GM23248 (cell line): ENCODE results near the gene DOCK9. TPM values are rescaled to one million over a fixed set of nuclear protein-coding genes. Genes with fewer than 3 reads are reported as not detected.

Experiments used
- DNase-seq: peaks from one replicate; pipeline ENCODE4 v3.0.0-alpha.2; 2015
- H2AFZ ChIP-seq: fragments of 200-600 bp; sonication (generic); 2 replicates; pipeline ENCODE4 v1.6.1; 2016; ENCODE audit warnings: antibody characterized with exemption
- H3F3A ChIP-seq: fragments of 200-600 bp; sonication (generic); 2 replicates; pipeline ENCODE4 v1.6.1; 2016; ENCODE audit warnings: mild to moderate bottlenecking, antibody characterized with exemption, mixed run types; ENCODE audit not compliant: insufficient read depth
- H3K27ac ChIP-seq: fragments of 200-600 bp; sonication (generic); 2 replicates; pipeline ENCODE4 v1.5.1; 2016; ENCODE audit warnings: mild to moderate bottlenecking
- H3K27me3 ChIP-seq: fragments of 200-600 bp; sonication (generic); replicated peaks from 2 replicates; pipeline ENCODE4 v1.6.1; 2016; ENCODE audit warnings: mild to moderate bottlenecking; ENCODE audit not compliant: insufficient read depth
- H3K36me3 ChIP-seq: fragments of 200-600 bp; sonication (generic); 2 replicates; pipeline ENCODE4 v1.6.1; 2016; ENCODE audit warnings: low read depth, mild to moderate bottlenecking
- H3K4me1 ChIP-seq: fragments of 200-600 bp; sonication (generic); 2 replicates; pipeline ENCODE4 v1.6.1; 2016; ENCODE audit warnings: mild to moderate bottlenecking; ENCODE audit not compliant: insufficient read depth
- H3K4me2 ChIP-seq: fragments of 200-600 bp; sonication (generic); one replicate; pipeline ENCODE4 v1.6.1; 2016; ENCODE audit warnings: mild to moderate bottlenecking; ENCODE audit not compliant: unreplicated experiment
- H3K4me3 ChIP-seq: fragments of 200-600 bp; sonication (generic); 2 replicates; pipeline ENCODE4 v1.5.1; 2016; ENCODE audit warnings: mild to moderate bottlenecking
- H3K79me2 ChIP-seq: fragments of 200-600 bp; sonication (generic); 2 replicates; pipeline ENCODE4 v1.6.1; 2016; ENCODE audit warnings: mild to moderate bottlenecking; ENCODE audit not compliant: insufficient read depth
- H3K9ac ChIP-seq: fragments of 200-600 bp; sonication (generic); 2 replicates; pipeline ENCODE4 v1.6.1; 2016; ENCODE audit warnings: mild to moderate bottlenecking
- H3K9me2 ChIP-seq: fragments of 200-600 bp; sonication (generic); 2 replicates; pipeline ENCODE4 v1.6.1; 2016; ENCODE audit warnings: mixed run types, mild to moderate bottlenecking, moderate library complexity; ENCODE audit not compliant: insufficient read depth
- H3K9me3 ChIP-seq: fragments of 200-600 bp; sonication (generic); one replicate; pipeline ENCODE4 v1.6.1; 2017; ENCODE audit warnings: low read depth
- H4K20me1 ChIP-seq: fragments of 200-600 bp; sonication (generic); 2 replicates; pipeline ENCODE4 v1.6.0; 2016; ENCODE audit not compliant: insufficient read depth
- EZH2 ChIP-seq: fragments of 200-600 bp; sonication (generic); IDR thresholded peaks from 2 replicates; pipeline ENCODE4 v1.6.1; 2018; ENCODE audit warnings: antibody characterized with exemption, mild to moderate bottlenecking; ENCODE audit not compliant: insufficient read depth, poor library complexity, severe bottlenecking
- EZH2phosphoT487 ChIP-seq: fragments of 200-600 bp; sonication (generic); IDR thresholded peaks from 2 replicates; pipeline ENCODE4 v1.6.1; 2018; ENCODE audit warnings: antibody characterized with exemption, moderate library complexity, mild to moderate bottlenecking, low read depth; ENCODE audit not compliant: insufficient read depth
- WGBS, 2 experiments: methylation state at CpG; one replicate each; pipeline ENCODE4 v1.1.6; 2015 to 2017; ENCODE audit warnings: low lambda C conversion rate in 2 of 2, low coverage in 1 of 2; ENCODE audit errors: missing lambda C conversion rate in 2 of 2; 5-methylcytosine and 5-hydroxymethylcytosine counted together
- in situ Hi-C: fragments of 300-500 bp; cut with MboI; formaldehyde crosslinking; loops from 2 replicates; pipeline ENCODE4 v1.15.0; 2020
- polyA plus RNA-seq: library from polyadenylated mRNA; unstranded; fragments of >200 nt; fragmentation: Nextera tagmentation; extraction: Ambion mirVana; gene quantifications from 2 replicates; pipeline ENCODE4 v1.2.1, GENCODE V29; 2016
- total RNA-seq: library from RNA; depleted of rRNA; stranded (reverse); fragments of >200 nt; shearing (Covaris generic); gene quantifications from 2 replicates; pipeline ENCODE4 v1.2.3, GENCODE V29; 2014

Gene DOCK9
- total and polyA plus RNA-seq, 2 experiments from 2014 or later: 3.2 to 21.2 TPM

DNA sequence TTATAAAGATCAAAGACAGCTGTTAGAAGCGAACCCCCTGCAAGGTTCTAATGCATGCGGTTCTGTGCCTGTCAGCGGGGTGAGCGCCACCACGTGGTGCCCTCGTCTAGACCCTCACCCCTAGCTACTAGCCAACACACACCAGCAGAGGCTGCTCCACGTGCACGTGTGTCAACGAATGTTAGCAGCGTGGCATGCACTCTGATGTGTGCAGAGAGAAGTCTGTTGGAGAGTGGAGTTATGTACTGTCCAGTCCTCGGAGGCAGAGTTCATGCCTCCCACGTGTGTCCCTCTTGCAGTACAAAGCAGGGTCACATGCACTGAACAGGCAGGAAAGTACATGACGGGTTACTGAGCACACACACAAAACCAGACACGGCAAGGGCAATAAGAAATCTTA lies 150.4 kb downstream of the DOCK9 start:
- 82 to 84% methylated on average over 14 of the region's 14 CpGs for WGBS, 2 experiments
- in situ Hi-C loops: loop anchor here (25.0 kb wide), 1 partner anchor 365 kb away; no protein-coding TSS in a partner anchor

DNA sequence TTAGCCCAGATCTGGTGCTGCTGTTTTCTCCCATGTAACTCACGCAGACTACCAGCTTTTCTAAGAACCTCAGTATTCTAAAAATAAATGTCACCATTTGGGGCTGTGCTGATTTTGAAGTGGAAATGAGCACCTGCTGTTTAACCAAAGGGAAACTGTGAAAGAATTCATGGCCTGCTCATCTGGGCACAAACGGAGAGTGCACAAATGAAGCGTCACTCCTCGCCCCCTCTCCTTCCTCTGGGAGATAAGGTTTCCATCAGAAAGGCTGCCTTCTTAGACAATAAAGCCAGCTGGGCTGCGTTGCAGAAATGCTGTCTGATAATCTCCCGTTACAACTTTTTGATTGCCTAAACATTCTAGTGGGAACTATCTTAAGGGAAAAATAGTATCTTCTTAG lies 151.7 kb downstream of the DOCK9 start:
- H3K9me2 ChIP-seq: no peaks in the 10 kb centered on the region
- H2AFZ ChIP-seq: no peak overlapping the region
- no peak for DNase-seq
- no peak overlapping the region for H3K27ac ChIP-seq
- H3K27me3 ChIP-seq: no peaks in the 10 kb centered on the region
- H3K4me2 ChIP-seq: no peak overlapping the region
- TF ChIP-seq EZH2: no peak
- no peak for TF ChIP-seq EZH2phosphoT487
- no peak overlapping the region for H3K4me3 ChIP-seq
- in situ Hi-C loops: loop anchor here (25.0 kb wide), 1 partner anchor 364 kb away; no protein-coding TSS in a partner anchor
- no peaks in the 10 kb centered on the region for H3K36me3 ChIP-seq
- no peaks in the 10 kb centered on the region for H4K20me1 ChIP-seq
- no peaks in the 10 kb centered on the region for H3K79me2 ChIP-seq
- peaks cover 20% of the 10 kb centered on the region for H3F3A ChIP-seq
- peaks cover 24% of the 10 kb centered on the region for H3K4me1 ChIP-seq
- H3K9me3 ChIP-seq: no peaks in the 10 kb centered on the region
- 96 to 98% methylated on average over 6 of the region's 6 CpGs for WGBS, 2 experiments
- no peak overlapping the region for H3K9ac ChIP-seq

More for the DNA sequence above, 150.4 kb downstream of the DOCK9 start:
- H3K9me2 ChIP-seq: no peaks in the 10 kb centered on the region
- no peaks in the 10 kb centered on the region for H3K9me3 ChIP-seq
- H3K4me1 ChIP-seq: peaks cover 11% of the 10 kb centered on the region
- H3K36me3 ChIP-seq: no peaks in the 10 kb centered on the region
- no peak overlapping the region for H3K9ac ChIP-seq
- no peaks in the 10 kb centered on the region for H3K27me3 ChIP-seq
- no peak overlapping the region for H3K27ac ChIP-seq
- no peak overlapping the region for H3K4me2 ChIP-seq
- no peak for DNase-seq
- no peak overlapping the region for H2AFZ ChIP-seq
- H3K4me3 ChIP-seq: no peak overlapping the region
- H3F3A ChIP-seq: peaks cover 7% of the 10 kb centered on the region
- H3K79me2 ChIP-seq: no peaks in the 10 kb centered on the region
- no peaks in the 10 kb centered on the region for H4K20me1 ChIP-seq
- TF ChIP-seq EZH2 (no peak), EZH2phosphoT487 (no peak)

DNA sequence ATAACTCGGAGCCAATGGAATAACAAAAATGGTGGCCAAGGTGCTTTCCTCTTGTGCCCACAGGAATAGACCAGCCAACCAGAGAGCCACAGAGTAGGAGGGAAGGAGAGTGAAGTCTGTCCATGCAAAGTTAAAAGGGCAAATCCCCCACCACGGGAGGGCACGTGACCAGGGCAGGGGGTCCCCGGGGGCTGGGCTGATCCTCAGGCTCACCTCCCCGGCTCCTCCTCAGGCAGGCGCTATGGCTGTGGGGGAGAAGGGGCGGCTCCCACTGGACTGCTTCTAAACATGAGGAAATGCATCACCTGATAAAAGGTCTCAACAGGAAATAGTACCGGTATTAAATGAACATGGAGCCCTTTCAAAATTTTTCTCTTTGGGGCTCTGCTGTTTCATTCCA lies 152.2 kb downstream of the DOCK9 start:
- no peak for DNase-seq
- Histone ChIP-seq H3K4me2 (no peak overlapping the region), H3K27me3 (no peaks in the 10 kb centered on the region), H3K4me1 (peaks cover 29% of the 10 kb centered on the region), H3F3A (peaks cover 25% of the 10 kb centered on the region), H2AFZ (no peak overlapping the region), H3K9me2 (no peaks in the 10 kb centered on the region), H3K27ac (no peak overlapping the region), H3K79me2 (no peaks in the 10 kb centered on the region), H3K9ac (no peak overlapping the region), H3K9me3 (no peaks in the 10 kb centered on the region), H4K20me1 (no peaks in the 10 kb centered on the region), H3K36me3 (no peaks in the 10 kb centered on the region), H3K4me3 (no peak overlapping the region)
- TF ChIP-seq EZH2phosphoT487 (no peak), EZH2 (no peak)
- in situ Hi-C loops: loop anchor here (25.0 kb wide), 1 partner anchor 363 kb away; no protein-coding TSS in a partner anchor
- WGBS, 2 experiments: 60 to 65% methylated on average over 8 of the region's 8 CpGs

GRCh38 chr13:98824376-98825160 lies 153.3 kb downstream of the DOCK9 start:
- Histone ChIP-seq H2AFZ (no peak overlapping the region), H3K27ac (no peak overlapping the region), H3K79me2 (no peaks in the 10 kb centered on the region), H4K20me1 (no peaks in the 10 kb centered on the region), H3F3A (peaks cover 32% of the 10 kb centered on the region), H3K4me3 (no peak overlapping the region), H3K9ac (no peak overlapping the region), H3K9me2 (no peaks in the 10 kb centered on the region), H3K9me3 (no peaks in the 10 kb centered on the region), H3K4me1 (peaks cover 30% of the 10 kb centered on the region), H3K27me3 (no peaks in the 10 kb centered on the region), H3K4me2 (no peak overlapping the region), H3K36me3 (no peaks in the 10 kb centered on the region)
- peak; percentile 53 for DNase-seq
- no peak for TF ChIP-seq EZH2phosphoT487
- no peak for TF ChIP-seq EZH2
- in situ Hi-C loops: loop anchor here (25.0 kb wide), 1 partner anchor 362 kb away; no protein-coding TSS in a partner anchor
- WGBS, 2 experiments: 85 to 88% methylated on average over 13 of the region's 13 CpGs
